ENCODE data around the gene TMEM263.
"Not testable (repeated sequence)": the region's sequence is repeated elsewhere in the genome, so short reads cannot be mapped to it uniquely, and the experiment has no call there.

TMEM263 gene

DNA sequence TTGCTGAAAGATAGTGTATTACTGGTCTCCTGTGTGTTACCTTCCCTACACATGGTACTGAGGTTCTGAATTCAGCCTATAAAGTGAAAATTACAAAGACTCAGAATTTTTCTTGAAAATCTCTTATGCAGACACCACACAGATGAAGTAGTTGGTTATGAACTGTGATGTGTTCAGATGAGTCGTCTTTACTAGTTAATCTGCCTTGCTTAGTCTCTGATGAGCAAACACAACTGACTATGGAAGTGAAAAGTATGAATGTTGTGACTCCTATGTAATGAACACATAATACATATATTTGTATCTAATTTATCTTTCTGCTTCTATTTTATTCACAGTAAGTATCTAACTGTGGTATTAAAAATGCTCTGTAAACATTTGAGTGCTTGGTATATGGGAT is 26.5 kb downstream of the TMEM263 start:
- DNase-seq (ENCODE audit: low read depth, low spot score): no peak
- H3K27ac ChIP-seq: no peak overlapping the region

DNA sequence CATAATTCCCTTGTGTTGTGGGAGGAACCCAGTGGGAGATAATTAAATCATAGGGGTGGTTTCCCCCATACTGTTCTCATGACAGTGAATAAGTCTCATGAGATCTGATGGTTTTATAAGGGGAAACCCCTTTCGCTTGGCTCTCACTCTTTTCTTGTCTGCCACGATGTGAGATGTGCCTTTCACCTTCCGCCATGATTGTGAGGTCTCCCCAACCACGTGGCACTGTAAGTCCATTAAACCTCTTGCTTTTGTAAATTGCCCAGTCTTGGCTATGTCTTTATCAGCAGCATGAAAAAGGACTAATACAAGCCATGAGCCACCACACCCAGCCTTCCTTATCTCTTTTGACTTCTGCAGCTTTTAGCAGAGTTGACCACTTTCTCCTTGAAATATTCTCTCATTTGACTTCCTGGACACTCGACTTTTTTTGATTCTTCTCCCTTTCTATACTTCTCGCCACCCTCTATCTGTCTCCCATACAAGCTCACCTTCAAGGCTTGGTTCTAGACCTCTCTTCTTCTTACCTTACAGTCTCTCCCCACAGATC is 29.0 kb downstream of the TMEM263 start:
- DNase-seq (ENCODE audit: low read depth, low spot score): no peak
- H3K27ac ChIP-seq: no peak overlapping the region

DNA sequence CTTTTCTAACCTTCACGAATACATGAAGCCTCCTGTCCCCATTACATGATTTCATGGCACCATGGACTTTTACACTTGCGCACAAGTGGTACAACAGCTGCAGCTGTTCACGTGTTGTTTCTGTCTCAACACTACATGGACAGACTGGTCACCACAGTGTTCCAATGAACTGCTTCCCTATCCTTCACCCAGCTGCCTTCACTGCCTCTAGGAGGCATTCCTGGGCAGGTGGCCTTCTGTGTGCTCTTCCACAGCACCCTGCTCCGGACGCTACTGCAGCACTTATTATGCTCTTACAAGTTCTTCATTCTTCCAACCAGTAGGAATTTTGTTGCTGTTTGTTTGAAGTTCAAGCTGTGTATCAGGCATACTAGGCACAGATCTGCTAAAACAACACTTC is 29.8 kb downstream of the TMEM263 start:
- no peak overlapping the region for H3K27ac ChIP-seq
- DNase-seq (ENCODE audit: low read depth, low spot score): no peak

DNA sequence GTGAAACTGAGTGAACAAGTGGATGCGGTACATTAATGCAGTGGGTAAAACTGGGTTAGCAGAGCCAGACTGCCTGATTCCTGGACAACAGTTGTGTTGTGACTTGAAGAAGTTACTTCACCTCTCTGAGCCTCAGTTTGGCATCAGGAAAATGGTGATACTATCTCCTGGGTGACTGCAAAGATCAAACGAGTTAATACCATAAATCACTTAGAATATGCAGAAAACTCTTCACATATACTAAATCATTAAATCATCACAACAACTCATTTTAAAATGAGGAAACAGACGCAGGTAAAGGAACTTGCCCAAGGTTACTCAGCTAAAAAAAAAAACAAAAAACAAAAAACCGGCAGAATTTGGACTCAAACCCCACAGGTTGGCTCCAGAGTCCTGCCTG is 30.4 kb downstream of the TMEM263 start:
- H3K27ac ChIP-seq: peak overlapping the region; percentile 40
- no peak for DNase-seq (ENCODE audit: low read depth, low spot score)

DNA sequence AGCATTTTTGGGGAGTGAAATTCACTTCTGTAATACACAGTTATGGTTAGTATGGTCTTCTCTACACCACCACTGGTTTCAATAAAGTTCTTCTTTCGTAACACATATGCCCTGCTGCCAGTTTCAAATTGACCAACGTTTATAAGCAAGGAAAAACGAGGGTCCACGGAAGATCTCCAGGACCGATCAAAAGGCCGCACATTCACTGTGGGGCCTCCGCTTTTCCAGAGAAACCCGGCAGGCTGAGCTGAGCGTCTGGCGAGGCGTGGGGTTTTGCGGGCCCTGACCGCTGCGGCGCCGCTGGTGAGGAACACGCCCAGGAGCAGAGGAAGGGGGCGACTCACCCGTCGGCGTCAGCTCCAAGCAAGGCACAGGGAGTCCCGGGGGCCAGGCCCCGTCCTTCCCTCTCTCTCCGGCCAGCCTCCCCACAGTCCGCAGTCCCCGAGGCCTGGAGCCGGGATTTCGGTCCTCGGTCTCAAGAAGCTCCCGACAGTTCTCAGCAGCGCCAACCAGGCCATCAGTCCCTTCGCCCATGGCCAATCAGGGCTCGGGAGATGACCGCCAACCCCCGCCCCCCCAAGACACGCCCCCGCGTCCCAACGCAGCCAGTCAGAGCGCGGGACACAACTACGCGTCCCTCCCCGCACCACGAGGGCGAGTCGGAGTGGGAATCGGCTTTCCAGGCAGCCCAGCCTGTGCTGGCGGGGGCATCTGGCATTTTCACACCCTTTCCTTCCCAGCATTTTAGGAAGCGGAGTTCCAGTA is 31.1 kb downstream of the TMEM263 start, which contains the start of gene MTERF2:
Gene MTERF2 (minus strand): TSS at position 522 of the 765 bp plus-strand sequence. CDS start 8,432 bp downstream, outside the sequence.
- peak; percentile 51 for DNase-seq (ENCODE audit: low read depth, low spot score)
- H3K27ac ChIP-seq: peak within 1 kb of the TSS; percentile 40

DNA sequence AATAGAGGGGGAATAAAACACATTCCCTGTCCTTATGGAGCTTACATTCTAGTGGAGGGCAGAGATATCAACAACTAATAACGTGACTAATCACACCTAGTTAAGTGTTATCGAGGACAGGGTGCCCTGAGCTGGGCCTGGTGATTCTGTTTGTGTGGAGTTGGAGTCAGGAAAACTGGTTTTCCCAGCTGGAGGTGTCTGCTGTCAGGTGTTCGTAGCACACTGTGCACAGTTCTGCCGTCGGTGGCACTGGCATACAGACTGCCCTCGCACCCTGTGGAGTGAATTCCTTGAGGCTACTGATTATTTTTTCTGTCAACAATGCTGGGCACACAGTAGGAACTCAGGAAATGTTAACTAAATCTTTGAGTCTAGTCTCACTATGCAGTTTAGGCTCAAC is 32.1 kb downstream of the TMEM263 start:
- DNase-seq (ENCODE audit: low read depth, low spot score): no peak
- H3K27ac ChIP-seq: no peak overlapping the region

DNA sequence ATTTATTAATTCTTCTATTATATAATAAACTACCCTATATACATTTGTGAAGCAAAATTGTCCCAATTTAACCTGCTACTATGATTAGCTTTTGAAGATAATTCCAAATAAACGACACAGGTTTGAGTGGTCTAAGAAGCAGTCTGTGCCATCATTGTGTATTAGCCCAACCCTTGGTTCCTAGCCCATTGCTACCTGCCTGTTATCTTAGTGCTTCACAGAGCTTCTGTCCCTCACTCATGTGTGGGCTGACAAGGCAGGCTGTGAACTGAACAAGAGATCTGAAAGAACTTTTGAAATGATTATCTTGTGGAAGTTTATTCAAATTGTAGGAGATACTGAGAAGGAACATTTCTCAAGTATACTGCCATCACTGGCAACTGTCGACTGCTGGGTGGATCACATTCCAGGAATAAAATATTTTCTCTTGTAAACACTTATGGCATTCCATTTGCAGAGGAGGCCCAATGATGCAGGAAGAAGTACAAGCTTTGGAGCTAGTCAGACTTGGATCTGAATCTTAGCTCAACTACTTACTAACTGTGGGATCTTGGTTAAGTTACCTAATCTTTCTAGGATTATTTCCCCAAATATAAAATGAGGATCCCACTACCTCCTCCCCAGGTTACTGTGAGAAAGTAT is 39.0 kb downstream of the TMEM263 start:
- no peak for DNase-seq (ENCODE audit: low read depth, low spot score)
- H3K27ac ChIP-seq: no peak overlapping the region

DNA sequence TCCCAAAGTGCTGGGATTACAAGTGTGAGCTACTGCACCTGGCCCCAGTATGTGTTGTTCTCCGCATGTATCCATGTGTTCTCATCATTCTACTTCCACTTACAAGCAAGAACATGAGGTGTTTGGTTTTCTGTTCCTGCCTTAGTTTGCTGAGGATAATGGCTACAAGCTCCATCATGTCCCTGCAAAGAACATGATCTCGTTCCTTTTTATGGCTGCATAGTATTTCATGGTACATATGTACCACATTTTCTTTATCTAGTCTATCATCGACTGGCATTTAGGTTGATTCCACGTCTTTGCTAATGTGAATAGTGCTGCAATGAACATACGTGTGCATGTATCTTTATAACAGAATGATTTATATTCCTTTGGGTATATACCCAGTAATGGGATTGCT is 40.4 kb downstream of the TMEM263 start:
- not testable (repeated sequence) for DNase-seq (ENCODE audit: low read depth, low spot score); H3K27ac ChIP-seq

DNA sequence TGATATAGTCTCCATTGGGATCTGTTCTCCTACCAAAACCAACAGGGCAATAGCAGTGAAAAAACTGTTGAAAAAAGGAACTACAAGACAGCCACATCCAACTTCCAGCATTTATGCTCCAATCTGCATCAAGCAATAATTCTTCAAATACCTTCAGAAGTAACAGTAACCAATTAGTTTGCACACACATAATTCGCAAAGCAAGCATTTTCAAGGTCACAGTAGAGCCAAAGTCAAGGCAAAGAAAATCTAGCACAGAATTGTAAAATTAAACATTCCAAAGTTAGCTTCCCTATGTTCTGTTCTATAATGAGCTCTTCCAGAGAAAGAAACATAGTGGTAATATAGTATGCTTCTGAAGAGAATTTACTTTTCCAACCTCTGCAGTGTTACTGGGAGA is 42.2 kb downstream of the TMEM263 start:
- no peak for DNase-seq (ENCODE audit: low read depth, low spot score)
- H3K27ac ChIP-seq: no peak overlapping the region

DNA sequence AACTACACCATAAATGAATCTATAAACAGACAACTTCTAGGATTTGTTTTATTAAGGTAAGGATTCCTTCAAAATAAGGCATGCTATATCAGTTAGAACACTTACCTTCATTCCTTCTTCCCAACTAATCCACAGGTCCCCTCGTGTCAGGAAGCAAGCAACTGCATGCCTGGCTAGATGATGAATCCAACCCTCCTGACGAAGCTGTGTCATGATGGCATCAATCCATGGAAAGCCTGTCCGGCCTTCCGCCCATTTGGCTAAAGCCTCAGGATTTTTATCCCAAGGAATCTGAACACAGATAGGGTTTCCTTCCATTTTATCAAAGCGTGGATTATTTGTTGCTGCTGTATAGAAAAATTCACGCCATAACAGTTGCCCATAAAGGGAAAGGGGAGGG is 43.7 kb downstream of the TMEM263 start:
- DNase-seq (ENCODE audit: low read depth, low spot score): peak; percentile 12
- H3K27ac ChIP-seq: peak overlapping the region; percentile 6

DNA sequence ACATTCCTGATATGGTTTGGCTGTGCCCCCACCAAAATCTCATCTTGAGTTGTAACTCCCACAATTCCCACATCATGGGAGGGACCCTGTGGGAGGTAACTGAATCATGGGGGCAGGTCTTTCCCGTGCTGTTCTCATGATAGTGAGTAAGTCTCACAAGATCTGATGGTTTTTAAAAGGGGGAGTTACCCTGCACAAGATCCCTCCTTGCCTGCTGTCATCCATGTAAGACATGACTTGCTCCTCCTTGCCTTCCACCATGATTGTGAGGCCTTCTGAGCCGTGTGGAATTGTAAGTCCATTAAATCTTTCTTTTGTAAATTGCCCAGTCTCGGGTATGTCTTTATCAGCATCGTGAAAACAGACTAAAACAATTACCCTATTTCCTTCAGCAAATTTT is 47.0 kb downstream of the TMEM263 start:
- not testable (repeated sequence) for H3K27ac ChIP-seq; DNase-seq (ENCODE audit: low read depth, low spot score)

DNA sequence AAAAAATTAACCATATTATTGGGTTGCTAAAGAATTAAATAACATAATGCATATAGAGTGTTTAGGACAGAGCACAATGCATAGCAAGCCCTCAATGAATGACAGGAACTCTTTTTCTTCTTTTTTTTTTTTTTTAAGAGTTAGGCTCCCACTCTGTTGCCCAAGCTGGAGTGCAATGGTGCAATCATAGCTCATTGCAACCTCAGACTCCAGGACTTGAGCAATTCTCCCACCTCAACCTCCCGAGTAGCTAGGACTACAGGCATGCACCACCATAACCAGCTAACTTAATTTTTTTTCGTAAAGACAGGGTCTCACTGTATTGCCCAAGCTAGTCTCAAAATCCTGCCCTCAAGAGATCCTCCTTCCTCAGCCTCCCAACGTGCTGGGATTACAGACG is 51.7 kb downstream of the TMEM263 start:
- H3K27ac ChIP-seq: no peak overlapping the region
- DNase-seq (ENCODE audit: low read depth, low spot score): no peak

DNA sequence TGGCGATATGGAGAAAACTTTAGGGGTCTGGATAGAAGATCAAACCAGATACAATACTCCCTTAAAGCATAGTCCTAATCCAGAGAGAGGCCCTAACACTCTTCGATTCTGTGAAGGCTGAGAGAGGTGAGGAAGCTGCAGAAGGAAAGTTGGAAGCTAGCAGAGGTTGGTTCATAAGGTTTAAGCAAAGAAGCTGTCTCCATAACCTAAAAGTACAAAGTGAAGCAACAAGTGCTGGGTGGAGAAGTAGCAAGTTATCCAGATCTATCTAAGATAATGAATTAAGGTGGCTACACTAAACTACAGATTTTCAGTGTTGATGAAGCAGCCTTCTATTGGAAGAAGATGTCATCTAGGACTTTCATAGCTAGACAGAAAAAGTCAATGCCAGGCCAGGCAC is 55.8 kb downstream of the TMEM263 start:
- no peak for DNase-seq (ENCODE audit: low read depth, low spot score)
- no peak overlapping the region for H3K27ac ChIP-seq

DNA sequence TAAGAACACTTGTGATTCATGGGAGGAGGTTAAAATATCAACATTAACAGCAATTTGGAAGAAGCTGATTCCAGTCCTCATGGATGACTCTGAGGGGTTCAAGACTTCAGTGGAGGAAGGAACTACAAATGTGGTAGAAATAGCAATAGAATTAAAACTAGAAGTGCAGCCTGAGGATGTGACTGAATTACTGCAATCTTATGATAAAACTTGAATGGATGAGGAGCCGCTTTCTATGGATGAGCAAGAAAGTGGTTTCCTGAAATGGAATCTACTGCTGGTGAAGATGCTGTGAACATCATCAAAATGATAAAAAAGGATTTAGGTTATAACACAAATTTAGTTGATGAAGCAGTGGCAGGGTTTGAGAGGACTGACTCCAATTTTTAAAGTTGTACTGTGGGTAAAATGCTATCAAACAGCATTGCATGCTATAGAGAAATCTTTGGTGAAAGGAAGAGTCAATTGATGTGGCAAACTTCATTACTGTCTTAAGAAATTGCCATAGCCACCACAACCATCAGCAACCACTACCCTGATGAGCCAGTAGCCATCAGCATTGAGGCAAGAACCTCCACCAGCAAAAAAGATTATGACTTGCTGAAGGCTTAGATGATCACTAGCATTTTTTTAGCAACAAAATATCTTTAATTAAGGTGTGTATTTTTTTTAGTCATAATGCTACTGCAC is 57.2 kb downstream of the TMEM263 start:
- DNase-seq (ENCODE audit: low read depth, low spot score): no peak
- no peak overlapping the region for H3K27ac ChIP-seq

DNA sequence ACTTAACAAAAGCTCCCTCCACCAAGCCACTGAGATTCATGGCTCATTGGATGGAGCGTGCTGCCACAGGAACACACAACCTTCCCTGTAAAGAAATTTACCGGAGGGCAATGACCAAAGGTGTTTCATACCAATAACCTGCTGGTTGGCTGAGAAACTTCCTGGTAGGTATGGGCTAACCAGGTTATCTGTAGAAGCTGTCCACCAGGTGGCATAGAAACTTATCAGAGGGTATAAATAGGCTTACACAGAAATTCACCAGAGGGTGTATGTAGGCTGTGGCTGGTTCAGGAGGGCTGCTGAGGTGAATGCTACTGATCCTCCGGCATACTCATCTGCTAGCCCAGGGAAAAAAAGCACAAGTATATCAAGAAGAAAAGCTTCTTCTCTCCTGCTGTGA is 58.3 kb downstream of the TMEM263 start:
- DNase-seq (ENCODE audit: low read depth, low spot score): peak; percentile 77

DNA sequence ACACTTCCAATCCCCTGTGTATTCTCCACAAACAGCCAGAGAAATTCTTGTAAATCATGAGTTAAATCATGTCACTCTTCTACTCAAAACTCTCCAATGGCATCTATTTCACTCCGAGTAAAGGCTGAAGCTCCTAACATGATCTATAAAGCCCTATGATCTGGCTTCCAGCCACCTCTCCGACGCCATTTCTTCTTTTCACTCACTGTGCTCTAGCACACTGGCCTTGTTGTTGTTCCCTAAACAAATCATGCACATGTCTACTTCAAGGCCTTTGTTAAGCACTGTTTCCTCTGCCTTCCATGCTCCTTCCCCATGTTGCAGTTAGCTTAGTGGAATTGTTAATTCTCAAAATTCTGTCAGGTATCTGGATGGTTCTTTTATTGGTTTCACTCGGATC is 61.3 kb downstream of the TMEM263 start:
- no peak overlapping the region for H3K27ac ChIP-seq
- DNase-seq (ENCODE audit: low read depth, low spot score): no peak

More for the DNA sequence above, 58.3 kb downstream of the TMEM263 start:
- no peak overlapping the region for H3K27ac ChIP-seq

DNA sequence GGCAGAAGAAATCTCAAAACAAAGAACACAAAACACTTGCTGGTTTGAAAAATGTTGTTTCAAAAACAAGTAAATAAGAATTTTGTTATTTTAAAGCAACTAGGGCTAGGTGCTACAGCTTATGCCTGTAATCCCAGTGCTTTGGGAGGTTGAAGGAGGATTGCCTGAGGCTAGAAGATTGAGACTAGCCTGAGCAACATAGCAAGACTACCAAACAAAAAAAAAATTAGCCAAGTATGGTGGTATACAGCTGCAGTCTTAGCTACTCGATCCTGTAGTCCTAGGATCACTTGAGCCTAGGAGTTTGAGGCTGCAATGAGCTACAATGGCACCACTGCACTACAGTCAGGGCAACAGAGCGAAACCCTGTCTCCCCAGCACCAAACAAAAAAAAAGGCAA is 63.8 kb downstream of the TMEM263 start:
- H3K27ac ChIP-seq: no peak overlapping the region
- no peak for DNase-seq (ENCODE audit: low read depth, low spot score)
